Right lobe of liver (tissue), 6 donors: Measurements from ENCODE around the gene C4orf50. TPM values are rescaled to one million over a fixed set of nuclear protein-coding genes. Genes with fewer than 3 reads are reported as not detected.

Experiments used
- ATAC-seq, 4 donors: fragments of 200-7000 bp; cut with Tn5 transposase; one replicate each; pipeline ENCODE4 v1.9.1; 2020; ENCODE audit warnings: mild to moderate bottlenecking in 4 of 4, moderate library complexity in 4 of 4
- DNase-seq, 3 donors: peaks; one replicate each; pipeline ENCODE4 v3.0.0-alpha.2; 2020
- H3K27ac ChIP-seq, 3 donors: fragments of 200-600 bp; one replicate each; pipeline ENCODE4 v1.8.0; 2022
- H3K27me3 ChIP-seq, 2 donors: fragments of 200-600 bp; one replicate each; pipeline ENCODE4 v1.8.0; 2022
- H3K36me3 ChIP-seq, 4 donors: fragments of 200-600 bp; sonication (generic) in 1 of 4; one replicate each; pipeline versions ENCODE4 v1.5.1 to v1.8.0; 2017 to 2022; ENCODE audit warnings: control low read depth in 1 of 4
- H3K4me1 ChIP-seq, 4 donors: fragments of 200-600 bp; sonication (generic) in 1 of 4; one replicate each; pipeline versions ENCODE4 v1.5.1 to v1.8.0; 2017 to 2022; ENCODE audit warnings: control low read depth in 1 of 4
- H3K4me3 ChIP-seq, 3 donors: fragments of 200-600 bp; one replicate each; pipeline ENCODE4 v1.8.0; 2022
- H3K9me3 ChIP-seq, 4 donors: fragments of 200-600 bp; sonication (generic) in 1 of 4; one replicate each; pipeline versions ENCODE4 v1.5.1 to v1.8.0; 2017 to 2022; ENCODE audit warnings: control low read depth in 1 of 4
- CTCF ChIP-seq, 4 donors: fragments of 200-600 bp in 3 of 4; fragments of 450-650 bp in 1 of 4; IDR thresholded peaks; one replicate each; pipeline versions ENCODE4 v1.5.1 to v1.8.0; 2016 to 2022; ENCODE audit warnings: antibody characterized with exemption in 4 of 4, mild to moderate bottlenecking in 2 of 4
- POLR2A ChIP-seq: fragments of 450-650 bp; IDR thresholded peaks from one replicate; pipeline ENCODE4 v1.6.1; 2017; ENCODE audit warnings: antibody characterized with exemption, mild to moderate bottlenecking
- WGBS: methylation state at CpG from one replicate; pipeline ENCODE4 v1.1.6; 2018; ENCODE audit warnings: low coverage, low lambda C conversion rate; ENCODE audit not compliant: insufficient coverage; ENCODE audit errors: missing lambda C conversion rate; 5-methylcytosine and 5-hydroxymethylcytosine counted together
- intact Hi-C, 2 donors: fragments of 100-400 bp; cut with DNase I; formaldehyde crosslinking; loops; one replicate each; pipeline versions ENCODE4 v1.11.2 to v1.14.1; 2022
- total RNA-seq, 6 experiments: library from RNA; depleted of rRNA in 2 of 6; stranded (reverse); fragments of >200 nt in 2 of 6; fragmentation: NEBNext Ultra II Directional in 3 of 6; extraction: Animal tissue kit (Norgen Biotek cat#: 25700) in 3 of 6; gene quantifications; one replicate each; pipeline versions ENCODE4 v1.1.0 to v1.2.4, GENCODE V29; 2016 to 2023
- donor health status: DM: no; HTN: yes; CAD: no.
- donor health status: DM: no; HTN: no; CAD: no.
- donor health status: DM: no; HTN: no; CAD: no.
- donor health status: DM: no; HTN: yes; CAD: no.
- donor health status: DM: no; HTN: yes; CAD: no.

The C4orf50 gene
- total RNA-seq, 6 experiments from 2014 or later = under 0.01 to 0.06 TPM; not detected in 4

- no peak for TF ChIP-seq CTCF (IDR thresholded peaks at IDR 0.05)
- TF ChIP-seq POLR2A = no peak
- Histone ChIP-seq H3K36me3 (no peaks in the 10 kb centered on the region), H3K4me3 (no peak overlapping the region), H3K9me3 (peaks cover 0 to 14% (median 5%) of the 10 kb centered on the region in 4 donors), H3K4me1 (no peaks in the 10 kb centered on the region), H3K27me3 (no peaks in the 10 kb centered on the region), H3K27ac (no peak overlapping the region)
- intact Hi-C loops = no loop called here
- ATAC-seq (no peak), DNase-seq (no peak)
- WGBS = 92% methylated on average over 11 of the region's 15 CpGs
Observed at GRCh38 chr4:6056976-6057766, 38.9 kb upstream of the C4orf50 start.

- intact Hi-C loops = no loop called here
- DNase-seq = no peak
- Histone ChIP-seq H3K9me3 (peaks cover 0 to 14% (median 5%) of the 10 kb centered on the region in 4 donors), H3K4me1 (no peaks in the 10 kb centered on the region), H3K27me3 (no peaks in the 10 kb centered on the region), H3K27ac (no peak overlapping the region), H3K36me3 (no peaks in the 10 kb centered on the region), H3K4me3 (no peak overlapping the region)
- no peak for ATAC-seq
- WGBS = 100% methylated on average over 1 of the region's 4 CpGs
- no peak for TF ChIP-seq POLR2A
- TF ChIP-seq CTCF (IDR thresholded peaks at IDR 0.05) = no peak
Observed at GRCh38 chr4:6055436-6055835, 37.2 kb upstream of the C4orf50 start.

- no peak overlapping the region for H3K27ac ChIP-seq
- peaks cover 0 to 14% (median 5%) of the 10 kb centered on the region in 4 donors for H3K9me3 ChIP-seq
- H3K36me3 ChIP-seq = no peaks in the 10 kb centered on the region
- 83% methylated on average over 4 of the region's 4 CpGs for WGBS
- H3K4me3 ChIP-seq = no peak overlapping the region
- TF ChIP-seq CTCF (IDR thresholded peaks at IDR 0.05) (no peak), POLR2A (no peak)
- H3K27me3 ChIP-seq = no peaks in the 10 kb centered on the region
- no peaks in the 10 kb centered on the region for H3K4me1 ChIP-seq
- ATAC-seq = no peak
- no peak for DNase-seq
- intact Hi-C loops = no loop called here
Observed at GRCh38 chr4:6055030-6055429, 36.8 kb upstream of the C4orf50 start.

- DNase-seq (no peak), ATAC-seq (no peak)
- intact Hi-C loops = no loop called here
- no peak overlapping the region for H3K27ac ChIP-seq
- H3K36me3 ChIP-seq = no peaks in the 10 kb centered on the region
- no peak overlapping the region for H3K4me3 ChIP-seq
- no peaks in the 10 kb centered on the region for H3K4me1 ChIP-seq
- WGBS = 57% methylated on average over 8 of the region's 16 CpGs
- no peaks in the 10 kb centered on the region for H3K27me3 ChIP-seq
- TF ChIP-seq POLR2A (no peak), CTCF (IDR thresholded peaks at IDR 0.05) (no peak)
- peaks cover 0 to 11% (median 5%) of the 10 kb centered on the region in 4 donors for H3K9me3 ChIP-seq
Observed at GRCh38 chr4:6054162-6054922, 36.1 kb upstream of the C4orf50 start.
